AG09319 (cell line): ENCODE data around the gene BBS9.
A peak's percentile ranks its signal among the peaks of the same experiment; 100 is the strongest.

Experiments
- DNase-seq: peaks from one replicate; pipeline ENCODE4 v3.0.0-alpha.2; 2010; ENCODE audit warnings: low read depth; ENCODE audit errors: extremely low read depth
- TF ChIP-seq, protein P1 (sequence below): IDR thresholded peaks from 2 replicates; pipeline ENCODE4 v1.5.1; 2011; ENCODE audit warnings: low read depth, mild to moderate bottlenecking, inconsistent platforms, low read length, moderate library complexity

The BBS9 gene

DNA sequence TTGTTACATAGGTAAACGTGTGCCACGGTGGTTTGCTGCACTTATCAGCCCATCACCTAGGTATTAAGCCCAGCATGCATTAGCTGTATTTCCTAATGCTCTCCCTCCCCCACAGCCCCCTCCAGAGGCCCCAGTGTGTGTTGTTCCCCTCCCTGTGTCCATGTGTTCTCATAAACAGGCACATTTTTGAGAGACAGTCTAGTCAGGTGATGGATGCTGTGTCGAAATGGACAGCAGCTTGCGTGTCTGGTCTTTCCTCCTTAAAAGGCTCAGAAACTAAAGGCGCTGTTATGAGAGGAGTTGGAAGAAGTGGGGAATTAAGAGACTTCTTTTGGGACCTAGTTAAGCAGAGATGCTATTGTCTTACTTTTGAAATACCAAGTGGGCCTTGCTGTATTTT, 296.0 kb downstream of the BBS9 start:
- TF ChIP-seq, protein P1, sequence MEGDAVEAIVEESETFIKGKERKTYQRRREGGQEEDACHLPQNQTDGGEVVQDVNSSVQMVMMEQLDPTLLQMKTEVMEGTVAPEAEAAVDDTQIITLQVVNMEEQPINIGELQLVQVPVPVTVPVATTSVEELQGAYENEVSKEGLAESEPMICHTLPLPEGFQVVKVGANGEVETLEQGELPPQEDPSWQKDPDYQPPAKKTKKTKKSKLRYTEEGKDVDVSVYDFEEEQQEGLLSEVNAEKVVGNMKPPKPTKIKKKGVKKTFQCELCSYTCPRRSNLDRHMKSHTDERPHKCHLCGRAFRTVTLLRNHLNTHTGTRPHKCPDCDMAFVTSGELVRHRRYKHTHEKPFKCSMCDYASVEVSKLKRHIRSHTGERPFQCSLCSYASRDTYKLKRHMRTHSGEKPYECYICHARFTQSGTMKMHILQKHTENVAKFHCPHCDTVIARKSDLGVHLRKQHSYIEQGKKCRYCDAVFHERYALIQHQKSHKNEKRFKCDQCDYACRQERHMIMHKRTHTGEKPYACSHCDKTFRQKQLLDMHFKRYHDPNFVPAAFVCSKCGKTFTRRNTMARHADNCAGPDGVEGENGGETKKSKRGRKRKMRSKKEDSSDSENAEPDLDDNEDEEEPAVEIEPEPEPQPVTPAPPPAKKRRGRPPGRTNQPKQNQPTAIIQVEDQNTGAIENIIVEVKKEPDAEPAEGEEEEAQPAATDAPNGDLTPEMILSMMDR = no peak
- DNase-seq = no peak

DNA sequence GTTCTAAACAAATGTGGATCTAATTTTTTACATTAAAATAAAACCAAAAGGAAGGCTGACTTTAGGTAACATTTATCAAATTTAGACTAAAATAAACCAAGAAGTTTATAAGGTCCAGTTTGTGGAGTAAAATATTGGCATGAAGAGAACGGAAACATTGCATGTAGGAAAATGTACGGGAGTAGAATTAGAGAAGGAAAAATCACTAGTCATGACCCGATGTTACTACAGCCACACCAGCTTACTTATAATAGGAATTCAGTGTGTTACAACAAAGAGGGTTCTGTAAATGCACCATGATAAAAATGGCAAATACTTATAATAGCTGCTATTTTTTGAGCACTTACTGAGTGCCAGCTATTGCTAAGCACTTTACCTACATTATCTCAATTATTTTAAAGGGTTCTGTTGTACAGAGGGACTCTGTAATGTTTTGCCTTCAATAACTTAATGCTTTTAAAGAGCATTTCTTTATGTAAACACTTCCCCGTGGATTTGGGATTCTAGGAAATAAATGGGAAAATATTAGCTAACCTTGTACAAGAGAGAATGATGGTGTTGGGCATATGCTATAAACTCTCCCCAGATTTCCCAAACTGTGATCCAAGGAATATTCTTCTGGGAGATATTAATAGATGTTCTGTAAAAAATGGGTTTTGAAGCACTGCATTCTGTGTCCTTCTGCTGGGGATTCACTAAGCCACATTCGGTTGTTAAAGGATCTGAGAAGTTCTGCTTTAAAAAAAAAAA, 296.7 kb downstream of the BBS9 start:
- no peak for DNase-seq
- TF ChIP-seq, protein P1 = no peak

DNA sequence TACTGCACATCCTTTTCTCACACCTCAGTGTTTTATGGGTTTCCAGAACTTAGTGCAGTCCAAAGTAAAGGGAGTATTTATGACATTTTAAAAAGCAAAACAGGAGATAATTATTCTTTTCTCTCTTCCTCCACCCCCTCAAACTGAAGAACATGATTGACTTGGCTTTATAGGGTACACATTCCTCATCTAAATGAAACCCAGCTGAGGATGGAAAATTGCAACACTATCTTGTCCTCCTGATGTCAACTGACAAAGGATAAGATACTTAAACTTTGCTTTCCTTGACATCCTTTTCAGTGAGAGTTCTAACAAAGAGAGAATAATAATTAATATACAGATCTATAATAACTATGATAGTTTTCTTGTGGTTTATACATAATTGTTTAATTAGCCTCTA, 299.1 kb downstream of the BBS9 start:
- TF ChIP-seq, protein P1 = no peak
- no peak for DNase-seq

DNA sequence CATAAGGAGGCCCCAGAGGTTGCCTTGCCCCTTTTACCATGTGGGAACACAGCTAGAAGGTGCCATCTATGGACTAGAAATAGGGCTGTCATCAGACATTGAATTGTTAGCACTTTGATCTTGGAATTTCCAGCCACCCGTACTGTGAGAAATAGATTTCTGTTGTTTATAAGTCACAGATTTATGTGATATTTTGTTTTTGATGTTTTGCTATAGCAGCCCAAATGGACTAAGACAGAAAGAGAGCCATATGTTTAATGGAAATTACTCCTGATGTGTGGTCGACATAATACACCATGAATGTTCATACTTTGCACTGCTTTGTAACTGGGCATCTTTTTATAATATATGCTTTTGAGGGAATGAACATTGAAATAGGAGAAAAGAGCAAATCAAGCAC, 302.2 kb downstream of the BBS9 start:
- DNase-seq = no peak
- TF ChIP-seq, protein P1 = no peak

GRCh38 chr7:33432821-33433220, 303.5 kb downstream of the BBS9 start:
- no peak for DNase-seq
- TF ChIP-seq, protein P1 = no peak

GRCh38 chr7:33433357-33433756, 304.0 kb downstream of the BBS9 start:
- TF ChIP-seq, protein P1 = no peak
- DNase-seq = no peak

DNA sequence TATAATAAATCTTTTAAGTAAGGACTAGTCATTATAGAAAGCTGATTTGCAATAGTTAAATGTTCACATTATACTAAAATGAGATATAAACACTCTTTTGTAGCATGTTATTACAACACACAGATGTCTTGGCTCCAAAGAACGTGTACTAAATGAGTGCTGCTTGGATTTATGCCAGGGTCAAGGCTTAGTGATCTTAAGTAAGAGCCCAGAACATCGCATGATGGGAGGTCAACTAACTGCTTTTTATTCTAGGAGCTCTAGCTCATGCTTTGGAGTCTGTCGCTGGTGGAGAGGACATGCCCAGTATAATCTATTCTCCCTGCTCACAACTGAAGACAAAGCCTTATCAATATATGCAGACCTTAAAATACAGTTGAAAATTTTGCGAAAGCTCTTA, 315.1 kb downstream of the BBS9 start:
- TF ChIP-seq, protein P1 = no peak
- peak; percentile 15 for DNase-seq
